Activated CD4-positive, alpha-beta memory T cell treated with anti-CD3 and anti-CD28 coated beads, Interleukin-2, amount 10 ng/mL, durations not matched to agents 7 days and 5 days (primary cell): ENCODE measurements around the gene MYCBPAP. TPM values are rescaled to one million over a fixed set of nuclear protein-coding genes. Genes with fewer than 3 reads are reported as not detected.

Experiments used
- CTCF ChIA-PET: fragments of 350-600 bp; sonication (Branson Sonifier 250); formaldehyde crosslinking; loops from one replicate; lab custom pipeline; 2021; ENCODE audit warnings: antibody characterized with exemption, inconsistent platforms; lab: Charles Lee
- POLR2A ChIA-PET: fragments of 350-600 bp; sonication (Branson Sonifier 250); formaldehyde crosslinking; loops from one replicate; lab custom pipeline; 2021; ENCODE audit warnings: antibody characterized with exemption; lab: Charles Lee
- DNase-seq: peaks from one replicate; pipeline ENCODE4 v3.0.0-alpha.2; 2020
- H3K27ac Mint-ChIP-seq: one replicate; pipeline ENCODE4 v1.8.0; 2021; ENCODE audit warnings: mild to moderate bottlenecking, mixed read lengths
- H3K27me3 Mint-ChIP-seq: one replicate; pipeline ENCODE4 v1.8.0; 2021; ENCODE audit warnings: mixed read lengths
- H3K36me3 Mint-ChIP-seq: one replicate; pipeline ENCODE4 v1.8.0; 2021; ENCODE audit warnings: low read depth, mixed read lengths
- H3K4me1 Mint-ChIP-seq: one replicate; pipeline ENCODE4 v1.8.0; 2021; ENCODE audit warnings: mixed read lengths
- H3K4me3 Mint-ChIP-seq: one replicate; pipeline ENCODE4 v1.8.0; 2021; ENCODE audit warnings: mild to moderate bottlenecking, mixed read lengths
- H3K9me3 Mint-ChIP-seq: one replicate; pipeline ENCODE4 v1.8.0; 2021; ENCODE audit warnings: mixed read lengths
- total RNA-seq, 2 experiments: library from RNA; stranded (reverse); gene quantifications; one replicate each; pipeline ENCODE4 v1.2.3, GENCODE V29; 2021

The MYCBPAP gene
- total RNA-seq, 2 experiments from 2014 or later: 13.4 to 15.2 TPM

- ChIA-PET POLR2A (no interaction called here), CTCF (no interaction called here)
- H3K27me3 Mint-ChIP-seq: peaks cover 3% of the 10 kb centered on the region
- peaks cover 20% of the 10 kb centered on the region for H3K4me1 Mint-ChIP-seq
- H3K36me3 Mint-ChIP-seq: no peaks in the 10 kb centered on the region
- H3K4me3 Mint-ChIP-seq: no peak overlapping the region
- DNase-seq: no peak
- no peaks in the 10 kb centered on the region for H3K9me3 Mint-ChIP-seq
- no peak overlapping the region for H3K27ac Mint-ChIP-seq
Measured at GRCh38 chr17:50499270-50499669, 9.0 kb upstream of the MYCBPAP start.

DNA sequence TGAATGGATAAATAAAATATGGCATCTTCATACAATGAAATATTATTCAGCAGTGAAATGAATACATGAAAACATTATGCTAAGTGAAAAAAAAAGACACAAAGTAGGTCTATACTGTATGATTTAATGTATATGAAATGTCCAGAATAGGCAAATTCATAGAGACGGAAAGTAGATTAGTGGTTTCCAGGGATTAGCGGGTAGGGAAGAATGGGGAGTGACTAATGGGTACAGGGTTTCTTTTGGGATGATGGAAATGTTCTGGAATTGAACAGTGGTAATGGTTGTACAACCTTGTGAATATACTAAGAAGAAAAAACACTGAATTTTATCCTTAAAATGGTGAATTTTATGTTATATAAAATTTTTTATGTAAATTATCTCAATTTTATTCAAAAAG, 8.5 kb upstream of the MYCBPAP start:
- Mint-ChIP-seq H3K27ac (no peak overlapping the region), H3K4me3 (no peak overlapping the region), H3K4me1 (peaks cover 24% of the 10 kb centered on the region), H3K27me3 (peaks cover 3% of the 10 kb centered on the region), H3K9me3 (no peaks in the 10 kb centered on the region), H3K36me3 (no peaks in the 10 kb centered on the region)
- POLR2A ChIA-PET: no interaction called here
- CTCF ChIA-PET: interaction anchor here (0.7 to 4.0 kb wide), 3 partner anchors 12 to 349 kb away, joined by 3 to 24 read pairs (median 4); partner anchors contain the start of gene PPP1R9B
- no peak for DNase-seq

DNA sequence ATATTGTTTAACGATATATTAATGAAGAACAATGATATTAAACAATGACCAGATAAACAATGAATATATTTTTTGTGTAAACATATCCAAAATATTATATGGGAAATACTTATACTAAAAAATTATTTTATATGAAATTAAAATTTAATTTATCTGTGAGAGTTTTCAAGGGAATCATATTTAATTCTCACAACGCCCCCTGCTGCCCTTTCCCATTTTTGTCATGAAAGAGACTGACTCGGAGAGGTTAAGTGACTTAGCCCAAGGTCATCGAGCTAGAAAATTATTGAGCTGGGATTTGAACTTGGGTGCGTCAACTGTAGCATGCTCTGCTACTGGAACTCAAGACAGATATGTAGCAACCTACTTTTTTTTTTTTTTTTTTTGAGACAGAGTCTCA, 7.2 kb upstream of the MYCBPAP start:
- ChIA-PET CTCF (interaction anchor here (0.6 to 4.0 kb wide), 20 partner anchors 9 to 534 kb away, joined by 3 to 24 read pairs (median 4); partner anchors contain the start of gene RSAD1), POLR2A (interaction anchor here (0.6 kb wide), 1 partner anchor 232 kb away, joined by 3 read pairs; no protein-coding TSS in a partner anchor)
- Mint-ChIP-seq H3K36me3 (no peaks in the 10 kb centered on the region), H3K27ac (no peak overlapping the region), H3K4me3 (no peak overlapping the region), H3K9me3 (no peaks in the 10 kb centered on the region), H3K4me1 (peaks cover 31% of the 10 kb centered on the region), H3K27me3 (peaks cover 3% of the 10 kb centered on the region)
- DNase-seq: peak; percentile 34

DNA sequence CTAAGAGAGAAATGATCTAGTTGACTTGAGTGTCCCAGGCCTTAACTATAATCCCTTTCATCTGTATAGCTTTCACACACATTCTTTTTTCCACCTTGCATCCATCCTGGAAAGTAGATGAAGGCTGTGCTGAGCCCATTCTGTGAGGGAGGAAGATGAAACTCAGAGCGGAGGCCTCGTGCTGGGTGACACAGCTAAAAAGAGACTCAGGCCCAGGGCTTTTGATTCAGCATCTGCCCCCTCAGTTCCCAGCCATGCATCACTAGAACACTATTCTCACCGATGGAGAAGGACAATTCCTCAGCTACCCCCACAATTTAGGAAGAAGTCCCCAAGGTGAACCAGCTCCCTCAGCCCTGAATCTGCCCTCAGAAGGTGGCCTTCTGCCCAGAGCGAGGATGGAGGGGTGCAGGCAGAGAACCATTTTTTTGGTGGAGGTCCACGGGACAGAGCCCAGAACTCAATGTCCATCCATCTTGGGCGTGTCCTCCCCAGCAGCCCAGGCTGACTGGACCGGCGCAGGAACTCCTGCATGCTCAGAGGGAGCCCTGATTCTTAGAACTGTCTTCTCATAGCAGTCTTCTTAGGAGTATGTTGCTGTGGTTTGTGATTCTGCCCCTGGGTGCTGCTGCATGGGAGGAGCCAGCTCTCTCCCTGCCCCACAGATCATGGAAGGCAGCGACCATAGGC, 5.8 kb upstream of the MYCBPAP start:
- Mint-ChIP-seq H3K9me3 (no peaks in the 10 kb centered on the region), H3K27ac (no peak overlapping the region), H3K4me3 (no peak overlapping the region), H3K36me3 (no peaks in the 10 kb centered on the region), H3K27me3 (peaks cover 3% of the 10 kb centered on the region), H3K4me1 (peaks cover 31% of the 10 kb centered on the region)
- no peak for DNase-seq
- ChIA-PET CTCF (interaction anchor here (0.9 to 4.0 kb wide), 9 partner anchors 9 to 140 kb away, joined by 3 to 24 read pairs (median 7); partner anchors contain the start of gene RSAD1), POLR2A (interaction anchor here (2.1 kb wide), 1 partner anchor 18 kb away, joined by 6 read pairs; no protein-coding TSS in a partner anchor)

DNA sequence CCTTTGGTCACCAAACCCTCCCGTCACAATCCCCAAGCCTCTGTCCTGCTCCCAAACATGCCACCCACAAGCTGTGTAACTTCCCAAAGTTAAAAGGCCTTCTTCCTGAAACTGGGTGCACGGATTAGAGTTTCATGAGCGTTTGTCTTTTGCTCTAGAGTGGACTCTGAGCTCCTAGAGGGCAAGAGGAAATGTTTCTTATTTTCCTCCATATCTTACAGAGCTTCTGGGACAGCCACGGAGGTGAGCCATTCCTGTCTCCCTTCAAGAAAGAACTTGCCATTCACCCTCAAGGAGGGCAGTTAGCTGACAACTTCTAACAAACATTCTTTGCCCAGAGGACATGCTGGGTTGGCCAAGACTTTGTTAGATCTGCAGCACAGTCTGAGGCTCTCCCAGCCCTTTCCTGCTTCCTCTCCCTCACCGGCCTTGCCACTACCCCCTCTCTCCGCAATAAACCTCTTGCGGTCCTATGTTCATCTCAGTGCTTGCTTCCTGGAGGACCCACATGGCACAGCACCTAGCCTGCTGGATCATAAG, 2.6 kb upstream of the MYCBPAP start:
- H3K27me3 Mint-ChIP-seq: no peaks in the 10 kb centered on the region
- H3K36me3 Mint-ChIP-seq: peaks cover 9% of the 10 kb centered on the region

GRCh38 chr17:50506298-50506697, 1.9 kb upstream of the MYCBPAP start:
- Mint-ChIP-seq H3K27ac (peak overlapping the region; percentile 21), H3K9me3 (no peaks in the 10 kb centered on the region), H3K4me3 (no peak overlapping the region), H3K27me3 (no peaks in the 10 kb centered on the region), H3K36me3 (peaks cover 9% of the 10 kb centered on the region), H3K4me1 (peaks cover 63% of the 10 kb centered on the region)
- CTCF ChIA-PET: interaction anchor here (0.5 to 5.0 kb wide), 2 partner anchors 10 to 27 kb away, joined by 3 to 23 read pairs; partner anchors contain the start of gene RSAD1
- POLR2A ChIA-PET: no interaction called here
- no peak for DNase-seq

More for the DNA sequence above, 2.6 kb upstream of the MYCBPAP start:
- ChIA-PET POLR2A (no interaction called here), CTCF (interaction anchor here (1.6 to 5.0 kb wide), 4 partner anchors 23 to 144 kb away, joined by 5 to 23 read pairs (median 8); partner anchors contain the start of genes LRRC59 and RSAD1)
- no peak for DNase-seq
- H3K4me1 Mint-ChIP-seq: peaks cover 56% of the 10 kb centered on the region
- no peaks in the 10 kb centered on the region for H3K9me3 Mint-ChIP-seq
- H3K4me3 Mint-ChIP-seq: no peak overlapping the region
- no peak overlapping the region for H3K27ac Mint-ChIP-seq

DNA sequence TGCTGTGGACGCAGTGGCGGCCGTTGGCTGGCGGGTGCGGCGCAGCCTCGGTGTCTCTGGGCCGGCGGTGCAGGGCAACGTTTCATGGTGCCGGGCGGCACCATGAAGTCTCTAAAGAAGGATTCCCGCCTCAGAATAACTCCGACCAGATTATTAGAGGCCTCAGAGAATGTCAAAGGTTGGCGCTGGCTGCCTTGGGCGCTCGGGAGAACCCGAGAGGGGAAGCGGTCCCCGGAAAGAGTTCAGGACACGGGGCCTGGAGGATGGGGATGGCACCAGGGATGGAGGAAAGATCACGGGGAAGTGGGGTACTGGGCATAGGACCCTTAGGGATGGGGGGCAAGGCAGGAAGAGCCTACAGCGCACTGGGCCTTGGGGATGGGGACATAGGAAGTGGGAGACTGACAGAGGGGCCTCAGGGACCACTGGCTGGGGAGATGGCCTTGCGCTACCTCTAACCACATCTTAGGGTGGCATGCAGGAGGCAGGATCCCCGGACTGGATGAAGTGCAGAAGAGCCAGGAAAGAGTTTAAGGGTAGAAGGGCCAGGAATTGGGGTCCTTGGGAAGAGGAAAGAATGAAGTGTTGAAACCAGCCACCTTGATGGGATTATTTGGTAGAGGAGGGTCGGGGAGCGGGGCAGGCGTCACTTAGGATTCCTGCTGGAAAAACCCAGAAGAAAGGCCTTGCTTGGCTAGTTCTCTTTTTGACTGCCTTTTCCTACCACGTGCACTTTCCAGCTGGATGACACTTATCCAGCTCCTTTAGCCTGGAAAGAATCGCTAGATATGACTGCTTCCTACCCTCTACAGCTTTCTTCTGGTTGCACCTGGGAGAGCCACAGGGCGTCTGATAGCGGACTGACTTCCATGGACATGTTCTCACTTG, 578 bp downstream of the MYCBPAP start:
- CTCF ChIA-PET: interaction anchor here (1.1 to 1.5 kb wide), 3 partner anchors 27 to 33 kb away, joined by 3 to 5 read pairs (median 3); no protein-coding TSS in a partner anchor
- H3K4me3 Mint-ChIP-seq: peak overlapping the region; percentile 94
- H3K36me3 Mint-ChIP-seq: peaks cover 9% of the 10 kb centered on the region
- no peak for DNase-seq
- no peaks in the 10 kb centered on the region for H3K27me3 Mint-ChIP-seq
- POLR2A ChIA-PET: interaction anchor here (1.0 to 1.2 kb wide), 3 partner anchors 12 to 112 kb away, joined by 3 to 4 read pairs (median 4); partner anchors contain the start of gene LRRC59
- peaks cover 58% of the 10 kb centered on the region for H3K4me1 Mint-ChIP-seq
- no peaks in the 10 kb centered on the region for H3K9me3 Mint-ChIP-seq
- H3K27ac Mint-ChIP-seq: peak overlapping the region; percentile 84

DNA sequence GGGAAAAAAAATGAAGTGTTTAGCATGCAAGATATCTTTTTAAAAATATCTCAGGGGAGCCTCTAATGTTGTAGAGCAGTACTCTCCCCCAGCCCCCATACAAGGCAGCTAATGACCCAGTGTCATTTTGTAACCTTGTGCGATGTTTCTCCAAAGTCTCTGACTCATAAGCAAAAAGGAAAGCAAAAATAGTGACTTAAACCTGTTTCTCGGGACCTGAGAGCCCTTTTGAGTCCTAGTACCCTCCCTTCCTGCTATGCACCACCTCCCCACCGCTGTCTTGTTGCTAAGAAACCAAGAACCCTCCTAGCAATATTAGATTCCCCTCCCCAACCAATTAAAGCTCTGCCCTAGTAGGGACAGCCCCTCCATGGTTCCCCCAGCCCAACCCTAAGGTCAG, 2.8 kb downstream of the MYCBPAP start:
- peaks cover 43% of the 10 kb centered on the region for H3K4me1 Mint-ChIP-seq
- DNase-seq: peak; percentile 74
- peaks cover 9% of the 10 kb centered on the region for H3K36me3 Mint-ChIP-seq
- H3K4me3 Mint-ChIP-seq: peak overlapping the region; percentile 44
- H3K9me3 Mint-ChIP-seq: no peaks in the 10 kb centered on the region
- no peaks in the 10 kb centered on the region for H3K27me3 Mint-ChIP-seq
- ChIA-PET CTCF (interaction anchor here (1.0 to 4.7 kb wide), 7 partner anchors 9 to 115 kb away, joined by 3 to 24 read pairs (median 5); partner anchors contain the start of genes LRRC59 and RSAD1), POLR2A (interaction anchor here (0.8 to 1.6 kb wide), 7 partner anchors 20 to 358 kb away, joined by 3 to 10 read pairs (median 3); partner anchors contain the start of gene RSAD1)
- H3K27ac Mint-ChIP-seq: peak overlapping the region; percentile 81

DNA sequence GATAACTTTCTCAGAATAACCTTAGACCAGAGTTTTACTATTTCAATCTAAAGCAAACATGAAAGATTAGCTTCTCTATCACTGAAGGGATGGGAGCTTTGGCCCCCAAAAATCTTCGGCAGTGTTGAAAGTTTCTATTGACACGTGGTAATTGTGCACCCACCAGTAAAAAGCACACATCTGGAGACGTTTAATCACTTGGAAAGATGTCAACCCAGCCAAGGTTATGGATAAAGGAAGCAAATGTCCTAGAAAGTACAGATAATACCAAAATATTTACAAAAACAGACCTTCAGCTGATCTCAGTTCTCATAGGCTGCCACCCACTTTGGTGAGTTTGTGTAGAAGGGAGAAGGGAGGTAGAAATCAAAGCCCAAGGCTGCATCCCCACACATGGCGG, 5.3 kb downstream of the MYCBPAP start:
- no peak for DNase-seq
- ChIA-PET POLR2A (no interaction called here), CTCF (interaction anchor here (0.9 to 4.7 kb wide), 2 partner anchors 12 to 31 kb away, joined by 3 to 24 read pairs; no protein-coding TSS in a partner anchor)
- no peaks in the 10 kb centered on the region for H3K9me3 Mint-ChIP-seq
- no peaks in the 10 kb centered on the region for H3K27me3 Mint-ChIP-seq
- H3K27ac Mint-ChIP-seq: no peak overlapping the region
- no peak overlapping the region for H3K4me3 Mint-ChIP-seq
- peaks cover 8% of the 10 kb centered on the region for H3K36me3 Mint-ChIP-seq
- H3K4me1 Mint-ChIP-seq: peaks cover 48% of the 10 kb centered on the region

DNA sequence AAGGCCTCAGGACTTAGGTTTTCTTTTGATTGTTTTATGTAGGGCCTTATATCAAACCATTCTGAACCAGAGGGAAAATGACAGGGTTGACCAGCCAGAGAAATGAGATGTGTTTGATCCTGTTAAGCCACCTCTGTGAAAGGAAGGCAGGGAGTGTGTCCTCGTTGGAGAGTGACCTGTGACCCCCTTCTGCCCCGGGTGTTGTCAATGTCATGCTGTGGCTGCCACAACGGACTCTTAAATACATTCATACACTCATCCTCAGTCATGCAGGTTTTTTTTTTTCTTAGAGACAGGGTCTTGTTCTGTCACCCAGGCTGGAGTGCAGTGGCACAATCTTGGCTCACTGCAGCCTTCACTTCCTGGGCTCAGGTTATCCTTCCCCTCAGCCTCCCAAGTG, 6.1 kb downstream of the MYCBPAP start:
- H3K36me3 Mint-ChIP-seq: peaks cover 4% of the 10 kb centered on the region
- H3K27ac Mint-ChIP-seq: no peak overlapping the region
- POLR2A ChIA-PET: interaction anchor here (0.6 kb wide), 1 partner anchor 507 kb away, joined by 3 read pairs; no protein-coding TSS in a partner anchor
- H3K27me3 Mint-ChIP-seq: no peaks in the 10 kb centered on the region
- no peaks in the 10 kb centered on the region for H3K9me3 Mint-ChIP-seq
- CTCF ChIA-PET: no interaction called here
- H3K4me1 Mint-ChIP-seq: peaks cover 39% of the 10 kb centered on the region
- H3K4me3 Mint-ChIP-seq: no peak overlapping the region
- no peak for DNase-seq

- Mint-ChIP-seq H3K36me3 (no peaks in the 10 kb centered on the region), H3K27me3 (no peaks in the 10 kb centered on the region), H3K27ac (no peak overlapping the region), H3K4me3 (no peak overlapping the region), H3K4me1 (peaks cover 32% of the 10 kb centered on the region), H3K9me3 (no peaks in the 10 kb centered on the region)
- ChIA-PET CTCF (no interaction called here), POLR2A (interaction anchor here (0.6 to 1.2 kb wide), 2 partner anchors 28 to 506 kb away, joined by 3 read pairs; no protein-coding TSS in a partner anchor)
- DNase-seq: no peak
Measured at GRCh38 chr17:50514936-50515702, 6.9 kb downstream of the MYCBPAP start.
